Hindlimb muscle (tissue), 1 donor: ENCODE measurements around the gene B3GNT8. TPM values are rescaled to one million over a fixed set of nuclear protein-coding genes. Genes with fewer than 3 reads are reported as not detected.
"Not testable (repeated sequence)": the region's sequence is repeated elsewhere in the genome, so short reads cannot be mapped to it uniquely, and the experiment has no call there.

ENCODE experiments used
- DNase-seq: peaks from one replicate; pipeline ENCODE4 v3.0.0-alpha.2; 2013
- polyA plus RNA-seq: library from polyadenylated mRNA; unstranded; fragments of 120-200 nt; gene quantifications from one replicate; pipeline ENCODE4 v1.2.1, GENCODE V29; 2013; ENCODE audit not compliant: insufficient read length

B3GNT8 gene
- polyA plus RNA-seq, 1 donor = 3.1 TPM

DNA sequence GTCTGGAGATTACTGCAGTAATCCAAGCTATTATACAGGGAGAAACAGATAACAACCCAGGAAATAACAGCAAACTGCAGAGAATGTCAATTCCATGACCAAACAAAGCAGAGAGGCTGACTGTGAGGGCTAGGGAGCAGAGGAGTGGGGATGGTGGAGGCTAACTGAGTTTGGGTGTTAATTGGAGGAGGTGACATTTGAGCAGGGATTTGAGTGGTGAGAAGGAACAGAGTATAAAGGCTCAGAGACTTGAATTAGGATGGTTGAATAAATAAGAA lies 9.4 kb upstream of the B3GNT8 start:
- DNase-seq = no peak

- DNase-seq = no peak
Measured at GRCh38 chr19:41435936-41436673, 8.9 kb upstream of the B3GNT8 start.

DNA sequence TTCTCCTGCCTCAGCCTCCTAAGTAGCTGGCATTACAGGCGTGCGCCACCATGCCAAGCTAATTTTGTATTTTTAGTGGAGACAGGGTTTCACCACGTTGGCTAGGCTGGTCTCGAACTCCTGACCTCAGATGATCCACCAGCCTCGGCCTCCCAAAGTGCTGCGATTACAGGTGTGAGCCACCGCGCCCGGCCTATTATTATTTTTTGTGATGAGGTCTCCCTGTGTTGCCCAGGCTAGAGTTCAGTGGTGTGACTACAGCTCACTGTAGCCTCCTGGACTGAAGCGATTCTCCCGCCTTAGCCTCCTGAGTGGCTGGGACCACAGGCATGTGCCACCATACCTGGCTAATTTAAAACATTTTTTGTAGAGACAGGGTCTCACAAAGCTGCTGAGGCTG lies 8.2 kb upstream of the B3GNT8 start:
- not testable (repeated sequence) for DNase-seq

DNA sequence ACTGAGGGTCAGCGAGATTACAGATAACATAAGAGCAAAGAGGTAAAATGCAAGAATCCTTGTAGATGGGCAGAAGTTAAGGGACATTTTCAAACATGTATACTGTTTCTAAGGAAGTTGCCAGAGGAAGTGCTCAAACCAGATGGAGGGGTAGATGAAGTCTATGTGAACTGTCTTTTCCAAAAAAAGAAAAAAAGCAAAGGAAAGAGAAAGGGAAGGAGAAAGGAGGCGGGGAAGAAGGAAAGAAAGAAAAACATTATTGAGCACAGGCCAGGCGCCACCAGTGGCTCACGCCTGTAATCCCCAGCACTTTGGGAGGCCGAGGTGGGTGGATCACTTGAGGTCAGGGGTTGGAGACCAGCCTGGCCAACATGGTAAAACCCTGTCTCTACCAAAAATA lies 7.3 kb upstream of the B3GNT8 start:
- DNase-seq = no peak

DNA sequence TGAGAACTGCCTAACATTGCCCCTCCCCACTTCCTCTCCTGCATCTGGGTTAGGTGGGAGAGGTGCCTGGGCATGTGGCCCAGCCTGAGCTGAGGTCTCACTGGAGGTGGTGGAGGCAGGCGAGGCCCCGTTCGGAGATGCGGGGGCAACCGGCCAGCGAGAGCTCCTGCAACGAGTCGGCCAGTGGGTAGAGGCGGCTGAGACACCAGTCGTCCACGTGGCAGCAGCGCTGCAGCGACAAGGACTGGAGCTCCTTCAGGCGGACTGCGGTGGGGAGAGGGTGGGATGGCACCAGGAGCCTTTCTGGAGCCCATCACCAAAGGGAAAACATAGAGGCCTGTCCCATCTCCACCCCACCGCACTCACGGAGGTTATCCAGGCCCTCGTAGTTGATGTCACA lies 6.0 kb upstream of the B3GNT8 start:
- no peak for DNase-seq

DNA sequence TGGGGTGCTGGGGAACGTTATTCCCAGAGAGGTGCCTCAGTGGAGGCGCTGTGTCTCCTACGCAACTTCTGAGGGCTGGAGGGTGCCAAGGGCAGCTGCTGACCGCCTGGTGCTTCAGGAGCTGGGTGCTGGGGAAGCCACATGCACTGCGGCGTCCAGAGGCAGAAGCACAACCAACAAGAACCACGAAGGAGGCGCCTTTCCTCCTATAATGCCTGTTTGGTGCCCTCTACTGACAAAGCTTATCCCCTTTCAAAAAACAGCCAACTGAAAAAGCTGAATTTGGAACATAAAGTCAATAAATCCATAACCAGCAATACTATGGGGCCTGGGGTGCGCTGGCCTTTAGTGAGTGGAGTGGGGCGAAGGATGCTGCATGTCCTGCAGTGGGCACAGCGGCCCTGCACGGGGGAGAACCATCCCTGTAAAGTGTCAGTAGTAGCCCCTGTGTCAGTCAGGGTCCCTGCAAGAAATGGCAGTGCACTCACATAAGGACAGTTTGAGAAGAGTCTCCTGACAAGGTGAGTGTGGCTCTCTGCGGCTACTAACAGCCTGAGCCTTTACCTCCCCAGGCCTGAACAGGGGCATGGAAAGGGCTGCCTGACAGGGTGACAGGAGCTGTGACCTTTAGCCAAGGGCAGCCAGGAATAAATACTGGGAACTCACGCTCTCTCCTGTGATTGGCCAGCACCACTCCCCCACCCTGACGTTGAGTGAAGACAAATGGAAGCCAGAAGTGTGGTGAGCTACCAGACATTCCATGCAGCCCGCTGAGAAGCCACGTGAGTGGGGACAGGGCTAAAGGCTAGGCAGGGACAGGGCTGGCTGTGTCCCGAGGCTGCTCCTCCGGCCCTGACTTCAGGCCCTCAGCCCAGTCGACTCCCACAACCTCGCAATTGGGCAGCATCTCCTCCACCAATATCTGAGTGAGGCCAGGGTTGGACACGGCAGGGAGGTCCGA lies 4.5 kb upstream of the B3GNT8 start:
- DNase-seq = no peak

GRCh38 chr19:41430922-41431321 lies 3.7 kb upstream of the B3GNT8 start:
- DNase-seq = no peak

- DNase-seq = no peak
Measured at GRCh38 chr19:41428481-41428859, 1.3 kb upstream of the B3GNT8 start.

- no peak for DNase-seq
Measured at GRCh38 chr19:41427647-41428480, 690 bp upstream of the B3GNT8 start.

DNA sequence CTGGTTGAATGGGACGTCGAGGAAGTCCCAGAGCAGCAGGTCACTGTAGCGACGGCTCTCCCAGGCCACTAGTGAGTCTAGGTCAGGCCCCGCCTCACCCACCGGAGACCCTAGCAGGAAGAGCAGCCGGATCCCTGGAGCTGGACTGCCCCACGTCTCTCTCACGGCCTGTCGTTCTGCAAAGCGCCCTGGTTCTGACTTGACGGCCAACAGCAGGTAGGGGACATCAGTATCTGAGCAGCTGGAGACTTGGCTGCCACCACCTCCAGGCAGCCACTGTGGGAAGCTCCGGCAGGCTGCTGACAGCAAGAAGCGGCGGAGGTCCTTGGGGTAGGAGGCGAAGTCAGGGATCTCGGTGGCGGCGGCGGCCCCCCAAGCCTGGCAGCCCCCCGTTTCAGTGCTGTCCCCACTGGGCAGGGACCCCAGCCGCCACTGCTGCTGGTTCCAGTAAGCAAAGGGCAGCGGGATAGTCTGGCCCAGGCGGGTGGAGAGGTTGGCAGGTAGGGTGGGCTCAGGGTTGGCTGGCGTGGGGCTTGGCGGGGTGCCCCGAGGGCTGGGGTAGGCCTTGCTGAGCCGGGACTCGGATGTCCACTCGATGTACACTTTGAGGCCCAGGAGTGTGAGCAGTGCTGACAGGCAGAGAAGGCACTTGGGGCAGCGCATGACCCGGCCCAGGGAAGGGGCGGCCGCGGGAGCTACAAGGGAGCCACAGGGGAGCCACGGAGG lies 895 bp downstream of the B3GNT8 start:
- no peak for DNase-seq

DNA sequence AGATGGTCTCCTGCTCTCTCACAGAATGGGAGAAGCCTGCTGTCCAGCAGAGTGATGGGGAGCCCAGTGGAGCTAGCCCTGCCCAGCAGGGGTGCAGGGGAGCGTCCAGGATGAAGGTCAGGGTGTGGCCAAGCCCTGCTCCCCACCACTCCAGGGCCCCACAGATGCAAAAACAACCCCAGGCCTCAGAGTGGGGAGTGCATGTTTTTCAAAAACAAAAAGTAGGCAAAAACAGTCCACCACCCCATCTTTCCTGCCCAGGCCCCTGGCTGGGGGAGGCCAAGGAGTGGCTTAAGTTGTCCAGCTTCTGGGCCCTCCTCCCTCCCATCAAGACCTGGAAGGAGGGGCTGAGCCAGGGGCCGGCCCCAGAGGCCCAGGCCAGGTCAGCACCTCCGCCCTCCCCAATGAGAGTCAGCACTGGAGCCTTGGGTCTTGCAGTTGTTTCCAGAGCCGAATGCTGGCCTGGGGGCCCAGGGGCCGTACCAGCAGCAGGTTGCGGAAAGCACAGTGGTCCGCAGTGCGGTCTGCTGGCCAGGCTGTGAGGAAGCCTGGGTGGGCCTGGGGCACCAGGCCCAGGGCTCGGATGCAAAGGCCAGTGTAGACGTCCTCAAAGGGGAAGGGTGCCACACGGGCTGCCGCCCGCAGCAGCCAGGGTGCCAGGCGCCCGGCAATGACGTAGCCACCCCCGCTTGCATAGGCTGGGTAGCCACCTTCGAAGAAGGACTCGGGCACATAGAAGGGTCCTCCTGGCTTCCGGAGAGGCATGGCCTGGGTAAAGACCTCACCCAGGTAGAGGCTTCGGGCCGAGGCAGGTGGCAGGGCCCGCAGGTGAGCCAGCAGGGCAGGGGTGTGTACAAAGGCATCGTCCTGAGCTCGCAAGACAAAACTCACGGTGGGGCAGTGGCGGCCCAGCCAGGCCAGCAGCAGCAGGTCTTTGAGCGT lies 1.7 kb downstream of the B3GNT8 start:
- no peak for DNase-seq

- DNase-seq = no peak
Measured at GRCh38 chr19:41424335-41425173, 2.6 kb downstream of the B3GNT8 start.

DNA sequence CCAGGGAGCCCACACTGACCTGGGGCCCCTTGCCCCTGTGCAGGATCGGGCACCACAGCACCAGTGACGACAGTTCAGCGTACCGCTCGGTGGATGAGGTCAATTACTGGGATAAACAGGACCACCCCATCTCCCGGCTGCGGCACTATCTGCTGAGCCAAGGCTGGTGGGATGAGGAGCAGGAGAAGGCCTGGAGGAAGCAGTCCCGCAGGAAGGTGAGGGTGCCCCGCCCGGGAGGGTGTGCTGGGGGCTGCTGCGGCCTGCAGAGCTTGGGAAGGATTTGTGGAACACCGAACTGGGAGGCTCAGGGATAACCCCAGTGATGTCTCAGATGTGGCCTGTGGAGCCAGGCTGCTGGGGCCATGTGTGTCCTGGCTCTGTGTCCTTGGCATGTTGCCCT lies 4.2 kb downstream of the B3GNT8 start:
- no peak for DNase-seq

DNA sequence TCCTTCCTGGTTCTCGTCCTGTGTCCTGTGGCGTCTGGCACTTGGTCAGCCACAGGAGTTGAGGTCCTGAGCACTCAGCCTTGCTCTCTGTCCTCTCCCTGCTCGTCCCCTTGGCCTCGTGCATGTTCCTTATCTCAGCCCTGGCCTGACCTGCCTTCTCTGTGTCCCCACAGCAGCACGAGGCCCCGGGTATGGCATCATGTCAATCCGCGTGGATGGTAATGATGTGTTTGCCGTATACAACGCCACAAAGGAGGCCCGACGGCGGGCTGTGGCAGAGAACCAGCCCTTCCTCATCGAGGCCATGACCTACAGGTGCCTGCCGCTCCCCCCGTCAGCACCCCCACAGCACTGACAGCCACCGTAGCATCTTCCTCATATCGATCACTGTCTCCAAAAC lies 4.7 kb downstream of the B3GNT8 start:
- DNase-seq = no peak

- no peak for DNase-seq
Measured at GRCh38 chr19:41421973-41422372, 5.2 kb downstream of the B3GNT8 start.

DNA sequence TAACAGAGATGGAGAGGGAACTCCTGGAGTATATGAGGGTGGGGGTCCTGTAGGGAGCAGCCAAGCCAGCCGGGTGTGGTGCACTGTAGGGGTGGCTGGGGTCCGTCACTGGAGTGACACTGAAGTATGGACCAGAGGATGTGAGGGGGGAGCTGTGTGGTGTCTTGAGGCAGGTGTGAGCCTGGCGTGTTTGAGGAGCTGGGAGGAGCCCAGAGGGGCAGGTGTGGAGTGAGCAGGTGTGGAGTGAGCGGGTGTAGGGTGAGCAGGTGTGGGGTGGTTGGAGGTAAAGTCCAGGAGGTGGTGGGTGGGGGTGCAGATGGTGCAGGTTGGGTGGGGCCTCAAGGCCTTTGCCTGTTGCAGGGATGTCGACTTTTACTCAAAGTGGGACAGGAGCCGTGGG lies 5.9 kb downstream of the B3GNT8 start:
- DNase-seq = no peak

DNA sequence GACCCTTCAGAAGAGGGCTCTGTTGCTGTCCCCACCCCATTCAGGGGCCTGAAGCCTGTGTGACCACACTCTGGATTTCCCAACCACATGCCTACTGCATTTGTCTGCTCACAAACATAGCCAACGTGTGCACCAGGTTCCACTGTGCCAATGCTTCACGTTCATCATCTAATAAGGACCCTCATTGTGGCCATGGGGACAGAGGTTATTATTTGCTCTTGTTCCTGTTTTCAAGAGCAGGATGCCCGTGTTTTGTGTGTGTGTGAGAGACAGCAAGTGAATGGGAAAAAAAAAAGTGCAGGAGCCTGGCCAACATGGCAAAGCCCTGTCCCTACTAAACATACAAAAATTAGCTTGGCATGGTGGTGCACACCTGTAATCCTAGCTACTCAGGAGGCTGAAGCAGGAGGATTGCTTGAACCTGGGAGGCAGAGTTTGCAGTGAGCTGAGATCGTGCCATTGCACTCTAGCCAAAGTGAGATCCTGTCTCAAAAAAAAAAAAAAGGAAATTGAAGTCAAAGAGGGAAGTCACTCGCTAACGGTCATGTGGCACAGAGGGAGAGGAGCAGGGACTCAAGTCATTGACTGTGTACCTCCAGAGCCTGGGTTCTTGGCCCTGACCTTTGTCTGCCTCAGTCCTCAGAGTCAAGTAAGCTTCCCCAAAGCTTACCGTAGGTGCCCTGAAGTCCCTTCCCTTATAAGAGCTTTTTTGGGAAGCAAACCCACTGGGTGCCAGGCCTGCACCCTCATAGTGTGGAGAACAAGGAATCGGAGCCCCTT lies 6.9 kb downstream of the B3GNT8 start:
- DNase-seq = no peak

DNA sequence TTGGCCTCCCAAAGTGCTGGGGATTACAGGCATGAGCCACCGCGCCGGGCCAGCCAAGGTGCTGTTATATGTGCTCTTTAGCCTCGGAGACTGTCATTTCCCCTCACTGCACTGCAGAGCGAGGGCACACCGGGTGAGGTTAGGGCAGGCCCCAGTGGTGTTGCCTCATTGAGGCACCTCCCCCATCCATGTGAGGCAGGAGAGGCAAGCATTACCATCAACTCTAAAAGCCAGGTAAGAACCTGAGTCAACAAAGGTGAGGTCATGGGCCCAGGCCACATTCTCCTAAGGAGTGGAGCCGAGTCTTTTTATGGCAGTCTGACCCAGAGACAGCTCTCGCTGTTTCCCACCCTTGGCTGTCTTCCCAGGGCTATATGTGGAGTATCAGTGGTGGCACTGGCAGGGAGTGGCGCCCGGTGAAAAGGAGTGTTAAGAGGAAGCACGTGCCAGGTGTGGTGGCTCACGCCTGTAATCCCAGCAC lies 10.9 kb downstream of the B3GNT8 start:
- no peak for DNase-seq

DNA sequence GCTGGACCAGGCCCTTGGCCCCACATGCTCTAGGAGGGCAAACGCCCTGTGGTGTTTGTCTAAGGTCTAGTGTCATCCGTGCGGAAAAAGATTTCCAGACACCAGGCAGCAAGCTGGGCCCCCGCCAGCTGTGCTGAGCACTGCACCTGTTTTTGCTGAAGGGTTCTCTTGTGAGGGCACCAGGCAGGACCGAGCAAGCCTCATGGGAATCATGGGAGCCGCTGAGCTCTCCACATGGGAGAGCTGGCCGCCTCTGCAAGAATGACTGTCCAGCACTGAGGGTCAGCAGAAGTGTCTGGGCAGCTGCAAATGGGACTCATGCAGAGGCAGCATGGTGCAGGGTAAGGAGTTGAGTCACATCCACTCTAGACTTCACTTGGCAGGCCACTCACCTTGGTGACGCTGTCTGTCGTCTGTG lies 12.0 kb downstream of the B3GNT8 start:
- no peak for DNase-seq
